Measurements from ENCODE around the gene FOXF1.

DNA sequence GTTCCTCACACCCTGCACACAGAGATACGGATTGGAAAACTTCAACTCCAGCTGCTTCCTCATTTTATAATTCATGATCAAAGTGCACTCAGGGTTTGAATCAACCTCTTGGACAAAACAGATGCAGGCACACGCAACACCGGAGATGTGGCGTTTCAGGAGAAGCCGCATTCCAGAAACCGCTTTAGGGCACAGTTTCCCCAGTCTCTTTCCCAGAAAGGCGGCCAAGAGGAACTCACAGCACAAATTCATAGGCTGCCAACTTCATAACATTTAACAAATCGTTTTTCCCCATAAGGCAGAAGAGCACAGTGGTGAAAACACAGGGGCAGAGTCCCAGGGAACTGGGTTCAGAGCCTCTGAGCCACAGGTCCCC, 36.3 kb downstream of the FOXF1 start:
- TF ChIP-seq POLR2AphosphoS5 (IDR thresholded peaks at IDR 0.05; ENCODE audit: low read depth, low read length): no peak
- TF ChIP-seq POLR2A (IDR thresholded peaks at IDR 0.05; ENCODE audit: low read depth, low read length): no peak
- no peak for TF ChIP-seq TAF1 (IDR thresholded peaks at IDR 0.05; ENCODE audit: borderline replicate concordance, low read depth, low read length)

Measured in GM12892 (cell line).